Measurements from ENCODE around the gene CHRNA4.

Gene CHRNA4

DNA sequence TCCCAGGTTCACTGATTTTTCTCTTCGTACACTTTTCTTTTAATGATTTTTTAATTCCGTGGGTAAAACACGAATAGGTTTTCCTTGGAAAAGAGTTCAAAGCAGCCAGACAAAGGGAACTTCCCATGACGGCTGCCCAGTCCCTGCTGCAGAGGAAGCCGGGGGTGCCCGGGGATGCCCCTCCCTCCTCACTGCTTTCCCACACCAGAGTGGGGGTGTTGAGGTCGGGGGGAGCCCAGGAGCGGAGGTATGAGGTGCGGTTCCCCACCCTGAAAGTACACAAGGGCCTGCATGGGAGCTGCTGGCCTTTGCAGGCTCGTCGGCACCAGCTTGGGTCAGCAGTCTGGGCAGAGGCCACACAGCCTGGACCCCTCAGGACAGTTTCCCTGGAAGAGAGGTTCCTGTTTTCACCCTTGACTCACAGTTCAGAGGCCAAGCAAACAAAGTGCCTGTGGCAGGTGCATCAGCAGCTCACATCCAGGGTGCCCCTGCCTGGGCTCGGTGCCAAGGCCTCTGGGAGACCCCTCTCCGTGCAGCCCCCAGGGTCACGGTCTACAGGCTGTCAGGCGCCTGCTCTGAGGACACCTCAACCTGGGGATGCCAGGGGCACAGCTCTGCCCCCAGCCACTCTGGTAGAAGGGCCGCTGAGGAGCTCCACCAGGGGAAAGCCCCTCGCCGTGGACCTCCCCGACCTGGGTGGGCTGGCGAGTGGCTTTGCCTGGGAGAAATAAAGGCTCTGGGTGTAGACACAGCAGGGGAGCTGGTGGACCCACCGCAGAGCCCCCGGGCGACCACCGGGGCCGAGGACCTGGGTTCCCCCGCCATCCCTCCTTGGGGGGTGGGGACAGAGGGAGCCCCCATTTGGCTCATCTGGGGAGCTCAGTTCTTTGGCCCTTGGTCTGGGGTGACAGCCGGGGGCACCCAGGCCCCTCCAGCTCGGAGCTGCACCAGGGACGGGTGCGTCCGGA is 15.4 kb upstream of the CHRNA4 start:
- DNase-seq: no peak

DNA sequence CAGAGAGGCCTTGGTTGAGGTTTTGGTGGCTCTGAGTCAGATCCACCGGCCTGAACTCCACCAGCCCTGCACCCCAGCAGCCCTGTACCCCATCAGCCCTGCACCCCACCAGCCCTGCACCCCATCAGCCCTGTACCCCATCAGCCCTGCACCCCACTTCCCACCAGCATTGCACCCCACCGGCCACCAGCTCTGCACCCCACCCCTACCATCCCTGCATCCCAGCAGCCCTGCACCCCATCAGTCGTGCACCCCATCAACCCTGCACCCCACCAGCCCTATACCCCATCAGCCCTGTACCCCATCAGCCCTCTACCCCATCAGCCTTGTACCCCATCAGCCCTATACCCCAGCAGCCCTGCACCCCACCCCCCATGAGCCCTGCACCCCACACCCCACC is 14.3 kb upstream of the CHRNA4 start:
- no peak for DNase-seq

DNA sequence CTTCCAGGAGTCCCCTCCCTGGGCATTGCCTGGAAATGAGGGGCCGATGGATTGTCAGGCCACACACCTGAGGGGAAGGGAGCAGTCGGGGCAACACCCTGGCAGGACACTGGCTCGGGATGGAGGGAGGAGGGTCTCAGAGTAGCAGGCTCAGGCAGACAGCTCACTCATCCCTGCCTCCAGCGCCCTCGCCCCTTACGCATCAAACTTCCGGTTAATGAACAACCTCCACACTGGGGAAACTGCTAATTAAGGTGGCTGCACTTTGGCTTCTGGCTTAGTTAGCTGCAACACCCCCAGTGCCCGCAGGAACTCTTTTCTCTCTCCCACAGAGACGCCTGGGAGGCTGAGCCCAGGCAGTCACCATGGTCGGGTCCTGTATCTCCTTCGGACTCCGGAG is 13.4 kb upstream of the CHRNA4 start:
- DNase-seq: no peak

DNA sequence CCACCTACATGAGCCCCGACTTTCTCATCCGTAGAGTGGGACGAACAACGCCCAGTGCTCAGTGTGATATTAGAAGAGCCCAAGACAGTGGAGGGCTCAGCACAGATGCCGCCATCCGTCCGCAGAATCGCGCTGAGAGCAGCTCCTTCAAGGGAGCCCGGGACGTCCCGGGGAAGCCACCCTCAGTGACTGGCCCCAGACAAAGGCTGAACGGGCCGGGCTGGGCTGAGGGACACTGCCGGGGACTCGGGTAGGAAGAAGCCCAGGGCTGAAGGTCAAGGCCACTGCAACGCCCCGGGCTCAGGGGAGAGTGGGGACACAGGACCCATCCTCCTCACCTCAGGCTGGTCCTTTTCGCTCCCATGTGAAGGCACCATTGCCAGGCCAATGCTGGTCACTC is 12.8 kb upstream of the CHRNA4 start:
- DNase-seq: no peak

GRCh38 chr20:63372971-63373885 is 12.1 kb upstream of the CHRNA4 start:
- DNase-seq: no peak

DNA sequence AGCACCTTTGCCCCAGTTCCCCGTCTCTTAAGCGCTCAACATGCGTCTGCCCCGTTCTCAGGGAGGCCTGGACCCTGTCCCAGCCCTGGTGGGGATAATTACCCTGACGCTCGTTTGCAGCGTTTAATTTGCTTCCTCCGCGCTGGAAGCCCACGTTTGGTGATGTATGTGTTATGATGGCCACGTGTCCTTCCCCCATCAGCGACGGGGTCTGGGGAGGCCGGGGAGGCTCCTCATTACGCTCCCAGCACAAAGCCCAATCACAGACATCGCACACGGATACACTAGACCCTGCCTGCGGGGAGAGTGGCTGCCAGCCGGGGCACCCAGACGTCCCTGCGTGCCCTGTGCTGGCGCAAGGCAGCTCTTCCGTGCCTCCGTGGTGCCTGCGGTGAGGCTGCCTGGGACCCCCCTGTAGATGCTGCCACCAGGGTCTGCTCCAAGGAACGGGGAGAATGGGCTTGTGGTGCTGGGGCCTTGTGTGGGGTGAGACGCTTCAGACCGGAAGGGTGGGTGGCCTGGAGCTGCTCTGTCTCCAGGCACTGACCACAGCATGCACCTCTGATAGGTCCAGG is 10.2 kb upstream of the CHRNA4 start:
- no peak for DNase-seq

- no peak for DNase-seq
Observed at GRCh38 chr20:63370618-63371187, 9.6 kb upstream of the CHRNA4 start.

DNA sequence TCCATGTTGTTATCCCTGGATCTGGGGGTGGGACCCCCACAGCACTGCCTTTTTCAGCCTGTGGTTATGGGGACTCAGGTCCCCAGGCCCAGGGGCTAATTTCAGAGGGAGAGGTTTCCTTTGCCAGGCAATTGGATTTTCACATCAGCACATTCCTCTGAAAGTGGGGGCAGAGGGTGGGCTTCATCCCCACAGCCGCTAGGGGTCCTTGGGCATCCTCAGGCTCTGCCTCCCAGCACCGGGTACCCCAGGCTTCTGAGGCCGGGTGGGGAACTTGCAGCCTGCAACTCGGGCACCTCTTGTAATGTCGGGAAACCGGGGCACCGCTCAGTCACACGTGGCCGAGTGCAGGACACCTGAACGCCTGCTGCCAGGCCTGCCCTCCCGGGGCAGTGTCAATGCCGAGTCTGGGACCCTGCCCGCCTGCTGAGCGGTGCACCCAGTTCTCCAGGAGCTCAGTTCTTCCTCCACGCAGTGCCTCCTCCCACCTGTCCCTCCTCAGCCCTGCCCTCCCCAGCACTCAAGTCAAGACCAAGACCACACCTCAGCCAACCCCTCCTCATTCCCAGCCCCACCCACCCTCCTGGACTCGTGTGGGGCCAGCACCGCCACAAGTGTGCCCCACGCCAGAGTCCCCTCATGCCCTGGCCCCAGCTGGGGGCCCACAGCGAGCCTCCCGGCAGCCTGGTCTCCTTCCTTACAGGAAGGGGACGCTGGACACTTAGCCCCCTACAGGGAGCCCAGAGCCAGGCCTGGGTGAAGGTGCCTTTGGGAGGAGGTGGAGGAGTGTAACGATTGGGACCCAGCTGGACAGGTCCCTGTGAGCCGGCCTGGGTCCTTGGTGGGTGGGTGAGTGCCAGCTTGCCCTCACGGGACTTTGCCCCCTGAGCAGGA is 8.8 kb upstream of the CHRNA4 start:
- no peak for DNase-seq

DNA sequence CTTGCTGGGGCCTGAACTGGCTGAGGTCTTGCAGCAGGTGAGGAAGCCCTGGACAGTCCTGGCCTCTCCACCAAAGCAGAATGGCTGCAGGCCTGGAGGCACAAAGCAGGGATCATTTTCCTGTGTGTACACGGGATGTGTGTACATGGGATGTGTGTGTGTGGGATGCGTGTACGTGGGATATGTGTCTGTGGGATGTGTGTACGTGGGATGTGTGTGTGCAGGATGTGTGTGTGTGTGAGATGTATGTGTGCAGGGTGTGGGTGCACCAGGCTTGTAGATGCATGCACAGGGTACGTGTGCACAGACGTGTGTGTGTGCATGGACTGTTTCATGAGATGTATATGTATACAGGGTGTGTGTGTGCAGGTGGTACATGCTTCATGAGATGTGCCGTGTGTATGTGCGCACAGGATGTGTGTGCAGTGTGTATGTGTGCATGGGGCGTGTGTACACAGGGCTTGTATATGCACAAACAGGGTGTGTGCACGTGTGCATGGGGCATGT is 7.9 kb upstream of the CHRNA4 start:
- DNase-seq: no peak

DNA sequence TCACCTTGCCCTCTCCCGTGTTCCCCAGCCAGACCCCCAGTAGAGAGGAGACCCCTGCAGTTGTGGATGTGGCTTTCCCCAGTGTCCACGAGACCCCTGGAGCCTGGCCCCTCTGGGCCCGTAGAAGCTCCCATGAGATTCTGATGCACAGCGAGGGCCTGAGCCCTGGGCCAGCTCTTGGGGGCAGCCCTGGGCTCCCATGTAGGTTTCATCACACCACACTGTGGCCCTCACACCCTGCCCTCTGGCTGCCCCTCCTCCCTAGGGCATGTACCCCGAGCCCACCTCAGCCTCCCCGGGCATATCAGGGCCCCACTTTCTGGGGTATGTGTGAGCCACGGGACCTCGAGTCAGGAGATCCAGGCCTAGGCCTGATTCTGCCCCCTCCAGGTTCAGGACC is 7.0 kb upstream of the CHRNA4 start:
- DNase-seq: no peak

DNA sequence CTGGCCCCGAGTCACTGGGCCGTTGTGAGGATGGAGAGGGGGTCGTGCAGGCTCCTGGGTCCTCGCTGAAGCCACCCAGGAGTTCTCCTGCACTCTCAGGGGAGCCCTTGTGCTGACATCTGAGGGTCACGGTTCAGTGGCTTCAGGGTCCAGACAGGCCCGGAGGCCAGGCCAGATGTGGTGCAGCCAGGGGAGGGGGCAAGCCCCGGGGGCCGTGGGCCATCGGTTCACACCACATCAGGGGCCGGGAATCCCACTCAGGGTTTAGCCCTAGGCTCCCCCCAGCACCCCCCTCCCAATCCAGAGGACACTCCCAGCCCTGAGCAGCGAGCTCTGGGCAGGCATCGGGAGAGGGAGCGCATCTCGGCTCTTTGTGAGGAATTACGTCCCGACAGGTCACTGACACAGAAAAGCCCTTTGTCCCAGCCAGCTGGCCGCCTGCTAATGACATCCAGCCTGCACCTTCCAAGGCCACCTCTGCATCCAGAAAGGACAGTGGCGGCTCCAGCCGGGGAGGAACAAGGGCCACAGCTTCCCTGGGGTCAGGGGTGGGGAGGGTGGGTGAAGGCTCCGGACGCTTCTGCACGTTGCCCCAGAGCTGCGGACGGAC is 6.4 kb upstream of the CHRNA4 start:
- DNase-seq: no peak

GRCh38 chr20:63366390-63367365 is 5.5 kb upstream of the CHRNA4 start:
- no peak for DNase-seq

- no peak for DNase-seq
Observed at GRCh38 chr20:63365601-63366389, 4.6 kb upstream of the CHRNA4 start.

DNA sequence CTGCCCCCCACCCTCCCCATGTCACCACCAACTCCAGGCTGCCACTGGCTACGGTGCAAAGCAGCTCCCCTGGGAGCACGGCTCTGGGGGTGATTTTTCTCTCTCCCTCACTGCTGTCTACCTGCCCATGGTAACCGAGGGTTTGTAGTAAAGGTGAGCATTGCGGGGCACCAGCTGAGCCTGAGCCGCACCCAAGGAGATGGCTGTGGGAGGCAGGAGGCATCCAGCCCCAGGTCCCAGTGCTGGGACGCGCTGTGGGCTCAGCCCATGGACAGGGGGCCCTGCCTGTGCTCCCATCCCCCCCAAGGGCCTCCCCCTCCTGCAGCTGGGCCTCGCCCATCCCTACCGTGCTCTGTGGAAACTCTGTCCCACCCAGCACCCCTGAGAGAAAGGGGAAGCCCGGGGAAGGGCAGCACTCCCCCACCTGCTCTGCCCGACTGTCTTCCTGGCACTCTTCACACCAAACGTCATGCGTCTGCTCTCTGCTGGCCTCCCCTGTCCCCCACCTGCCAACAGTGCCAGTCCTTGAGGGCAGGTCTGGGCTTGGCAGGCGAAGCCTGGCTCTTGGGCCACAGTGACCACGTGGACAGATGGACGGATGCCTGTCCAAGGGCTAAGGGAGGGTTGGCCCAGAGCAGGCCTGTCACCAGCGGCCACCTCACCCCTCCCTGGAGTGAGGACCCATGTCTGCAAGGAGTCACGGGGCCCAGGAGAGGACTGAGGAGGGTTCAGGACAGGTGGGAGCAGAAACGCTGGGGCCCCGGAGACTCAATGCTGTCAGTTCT is 3.8 kb upstream of the CHRNA4 start:
- no peak for DNase-seq

DNA sequence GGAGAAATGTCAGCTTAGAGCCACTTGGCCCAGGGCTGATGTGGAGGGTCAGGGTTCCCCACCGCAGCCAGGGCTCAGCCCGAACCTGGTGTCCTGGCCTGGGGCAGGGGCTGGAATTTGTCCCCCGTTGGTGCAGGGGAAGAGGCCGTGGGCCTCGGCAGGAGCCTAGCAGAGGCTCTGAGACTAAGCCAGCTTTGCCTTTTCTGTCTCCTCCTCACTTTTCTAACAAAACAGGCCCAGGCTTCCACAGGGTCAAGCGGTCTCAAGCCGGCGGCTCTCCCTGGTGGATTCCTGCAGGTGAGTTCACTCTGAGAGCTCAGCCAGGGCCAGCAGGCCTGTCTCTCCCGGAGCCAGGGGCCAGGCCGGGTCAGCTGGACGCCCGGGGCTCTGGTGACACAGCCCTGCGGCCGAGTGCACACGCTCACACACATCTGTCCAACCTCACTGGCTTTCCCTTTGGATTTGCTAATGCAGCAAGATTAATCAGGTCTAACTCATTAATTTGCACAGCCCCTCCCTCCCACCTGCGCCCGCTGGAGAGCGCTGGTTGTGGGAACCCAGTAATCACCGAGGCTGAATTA is 2.9 kb upstream of the CHRNA4 start:
- no peak for DNase-seq

DNA sequence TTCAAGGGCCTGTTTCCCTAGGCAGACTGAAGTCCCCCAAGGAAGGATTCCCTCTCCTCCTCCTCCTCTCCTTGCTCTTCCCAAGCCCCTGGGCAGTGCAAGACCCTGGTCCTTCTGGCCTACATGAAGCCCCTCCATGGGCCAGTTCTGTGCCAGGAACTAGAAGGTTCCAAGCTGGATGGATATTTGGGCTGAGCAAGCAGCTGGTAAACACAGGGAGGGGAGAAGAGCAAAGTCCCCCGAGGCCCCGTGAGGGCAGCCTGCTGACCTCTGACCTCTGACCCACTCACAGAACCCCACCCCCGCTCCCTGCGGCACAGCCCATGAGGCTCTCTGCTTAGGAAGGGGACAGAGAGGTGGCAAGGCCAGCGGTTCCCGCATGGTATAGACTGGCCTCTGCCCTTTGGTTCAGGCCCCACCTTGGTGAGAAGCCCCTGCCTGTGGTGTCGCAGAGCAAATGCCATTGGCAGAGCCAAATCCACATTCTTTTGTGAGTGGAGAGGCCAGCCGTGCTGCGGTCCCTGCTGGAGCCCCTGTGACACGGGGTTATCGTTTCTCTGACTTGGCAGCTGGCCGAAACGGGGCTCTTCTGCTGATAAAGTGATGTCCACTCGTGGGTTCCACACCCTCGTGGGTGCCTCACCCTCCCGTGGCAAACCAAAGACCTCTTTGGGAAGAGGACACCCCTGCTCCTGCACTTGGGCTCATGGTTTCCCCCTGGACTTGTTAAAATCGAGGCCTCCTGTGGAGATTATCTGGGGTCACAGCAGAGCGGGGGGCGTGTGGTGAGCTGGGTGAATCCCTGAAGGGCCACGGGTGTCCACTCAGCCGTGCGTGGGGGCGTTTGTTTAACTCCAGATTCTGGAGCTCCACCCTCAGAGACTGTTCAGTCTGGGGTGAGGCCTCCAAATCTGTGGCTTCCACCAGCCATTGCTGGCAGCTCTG is 2.1 kb upstream of the CHRNA4 start:
- no peak for DNase-seq
